Esophagus (tissue), 2 donors: ENCODE results near the gene GLIPR1L2. TPM values are rescaled to one million over a fixed set of nuclear protein-coding genes. Genes with fewer than 3 reads are reported as not detected.

Experiments used
- H3K27ac ChIP-seq, 2 donors: one replicate each; pipeline ENCODE4 v1.5.1; 2013; ENCODE audit warnings: low read depth in 2 of 2, mild to moderate bottlenecking in 2 of 2, inconsistent platforms in 1 of 2, low read length in 1 of 2, moderate library complexity in 1 of 2
- H3K27me3 ChIP-seq, 2 donors: one replicate each; pipeline ENCODE4 v1.6.1; 2013; ENCODE audit warnings: low read length in 2 of 2, control low read depth in 1 of 2, mild to moderate bottlenecking in 1 of 2; ENCODE audit not compliant: insufficient read depth in 2 of 2, control insufficient read depth in 1 of 2
- H3K36me3 ChIP-seq, 2 donors: one replicate each; pipeline ENCODE4 v1.6.1; 2013; ENCODE audit warnings: low read length in 1 of 2; ENCODE audit not compliant: control insufficient read depth in 2 of 2, insufficient read depth in 2 of 2
- H3K4me1 ChIP-seq, 2 donors: one replicate each; pipeline ENCODE4 v1.6.1; 2013; ENCODE audit warnings: low read length in 1 of 2; ENCODE audit not compliant: control insufficient read depth in 2 of 2, insufficient read depth in 2 of 2
- H3K4me3 ChIP-seq, 2 donors: one replicate each; pipeline ENCODE4 v1.5.1; 2013; ENCODE audit warnings: low read length in 2 of 2, mild to moderate bottlenecking in 2 of 2, low read depth in 1 of 2, moderate library complexity in 1 of 2
- H3K9me3 ChIP-seq, 2 donors: one replicate each; pipeline ENCODE4 v1.6.1; 2013; ENCODE audit warnings: mild to moderate bottlenecking in 2 of 2, low read depth in 1 of 2, low read length in 1 of 2, moderate library complexity in 1 of 2; ENCODE audit not compliant: control insufficient read depth in 2 of 2, insufficient read depth in 1 of 2
- WGBS, 2 donors: extraction: QIAGEN DNeasy Blood & Tissue Kit; methylation state at CpG; one replicate each; pipeline ENCODE4 v1.1.7; 2013; 5-methylcytosine and 5-hydroxymethylcytosine counted together
- polyA plus RNA-seq, 2 donors: library from polyadenylated mRNA; stranded (reverse); fragments of 200-250 nt; gene quantifications; one replicate each; pipeline ENCODE4 v1.2.3, GENCODE V29; 2013
- donor health status: healthy with polysubstance abuse.
- donor health status: Bipolar disorder and iron deficiency.

The GLIPR1L2 gene
- polyA plus RNA-seq, 2 donors: 0.14 to 0.22 TPM

DNA sequence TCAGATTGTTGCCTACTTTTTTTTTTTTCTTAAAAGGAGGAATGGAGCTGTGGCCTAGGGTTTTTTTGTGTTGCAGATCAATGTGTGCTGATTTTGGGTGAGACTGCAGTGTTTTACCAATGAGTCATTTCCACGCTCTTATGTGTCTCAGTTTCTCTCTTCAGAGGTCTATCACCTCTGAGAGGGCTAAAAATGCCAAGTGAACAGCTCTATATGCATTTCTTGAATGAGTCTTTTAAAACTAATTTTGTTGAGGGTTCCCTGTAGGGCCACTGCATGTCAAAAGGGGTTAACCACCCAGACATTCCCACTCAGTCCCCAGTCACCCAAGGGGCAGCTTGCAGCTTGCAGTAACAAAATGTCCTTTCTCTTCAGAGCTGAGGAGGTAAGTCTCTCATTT is 24.3 kb upstream of the GLIPR1L2 start:
- H3K4me1 ChIP-seq: no peaks in the 10 kb centered on the region
- no peak overlapping the region for H3K4me3 ChIP-seq
- H3K27ac ChIP-seq: no peak overlapping the region
- no peaks in the 10 kb centered on the region for H3K27me3 ChIP-seq
- no peaks in the 10 kb centered on the region for H3K36me3 ChIP-seq
- no peaks in the 10 kb centered on the region for H3K9me3 ChIP-seq
- 88 to 96% methylated on average over 1 of the region's 1 CpG for WGBS, 2 donors

- Histone ChIP-seq H3K36me3 (no peaks in the 10 kb centered on the region), H3K4me1 (no peaks in the 10 kb centered on the region), H3K27me3 (no peaks in the 10 kb centered on the region), H3K4me3 (no peak overlapping the region), H3K9me3 (no peaks in the 10 kb centered on the region), H3K27ac (no peak overlapping the region)
- 96 to 98% methylated on average over 2 of the region's 2 CpGs for WGBS, 2 donors
Observed at GRCh38 chr12:75374971-75375370, 15.9 kb upstream of the GLIPR1L2 start.

DNA sequence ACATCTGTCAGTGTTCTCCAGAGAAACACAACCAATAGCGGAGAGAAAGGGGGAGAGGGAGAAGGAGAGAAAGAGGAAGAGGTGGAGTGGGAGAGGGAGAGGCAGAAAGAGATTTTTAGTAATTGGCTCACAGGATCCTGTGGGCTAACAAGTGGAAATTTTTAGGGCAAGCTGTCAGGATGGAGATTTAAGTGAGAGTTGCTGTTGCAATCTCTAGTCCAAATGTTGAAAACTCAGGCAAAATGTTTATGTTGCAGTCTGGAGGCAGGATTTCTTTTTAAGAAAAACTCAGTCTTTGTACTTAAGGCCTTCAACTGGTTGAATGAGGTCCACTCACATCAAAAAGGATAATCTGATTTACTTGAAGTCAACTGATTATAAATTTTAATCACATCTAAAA is 12.5 kb upstream of the GLIPR1L2 start:
- no peaks in the 10 kb centered on the region for H3K4me1 ChIP-seq
- no peak overlapping the region for H3K4me3 ChIP-seq
- no peak overlapping the region for H3K27ac ChIP-seq
- H3K27me3 ChIP-seq: no peaks in the 10 kb centered on the region
- no peaks in the 10 kb centered on the region for H3K36me3 ChIP-seq
- 78 to 85% methylated on average over 1 of the region's 1 CpG for WGBS, 2 donors
- H3K9me3 ChIP-seq: no peaks in the 10 kb centered on the region

GRCh38 chr12:75389061-75389460 is 1.8 kb upstream of the GLIPR1L2 start:
- H3K9me3 ChIP-seq: no peaks in the 10 kb centered on the region
- no peaks in the 10 kb centered on the region for H3K36me3 ChIP-seq
- WGBS, 2 donors: 58 to 81% methylated on average over 1 of the region's 1 CpG
- H3K27ac ChIP-seq: peak overlapping the region in 1 of 2 donors; percentile 16
- no peaks in the 10 kb centered on the region for H3K4me1 ChIP-seq
- H3K4me3 ChIP-seq: no peak overlapping the region
- no peaks in the 10 kb centered on the region for H3K27me3 ChIP-seq

- H3K4me1 ChIP-seq: no peaks in the 10 kb centered on the region
- WGBS, 2 donors: 11 to 24% methylated on average over 1 of the region's 1 CpG
- H3K36me3 ChIP-seq: no peaks in the 10 kb centered on the region
- H3K27ac ChIP-seq: peak overlapping the region in 1 of 2 donors; percentile 16
- H3K9me3 ChIP-seq: no peaks in the 10 kb centered on the region
- peak overlapping the region in 1 of 2 donors; percentile 19 for H3K4me3 ChIP-seq
- H3K27me3 ChIP-seq: no peaks in the 10 kb centered on the region
Observed at GRCh38 chr12:75389706-75390105, 1.2 kb upstream of the GLIPR1L2 start.

- Histone ChIP-seq H3K4me3 (peak overlapping the region; percentile 72 to 73), H3K27me3 (no peaks in the 10 kb centered on the region), H3K27ac (peak overlapping the region; percentile 30 to 96), H3K36me3 (no peaks in the 10 kb centered on the region), H3K4me1 (no peaks in the 10 kb centered on the region), H3K9me3 (no peaks in the 10 kb centered on the region)
- 25 to 26% methylated on average over 6 of the region's 6 CpGs for WGBS, 2 donors
Observed at GRCh38 chr12:75390156-75390898, 562 bp upstream of the GLIPR1L2 start.

GRCh38 chr12:75404231-75404630 is 13.3 kb downstream of the GLIPR1L2 start:
- Histone ChIP-seq H3K4me1 (no peaks in the 10 kb centered on the region), H3K36me3 (no peaks in the 10 kb centered on the region), H3K27ac (no peak overlapping the region), H3K27me3 (no peaks in the 10 kb centered on the region), H3K4me3 (no peak overlapping the region), H3K9me3 (no peaks in the 10 kb centered on the region)
- 76 to 85% methylated on average over 1 of the region's 1 CpG for WGBS, 2 donors

- Histone ChIP-seq H3K27me3 (no peaks in the 10 kb centered on the region), H3K36me3 (no peaks in the 10 kb centered on the region), H3K9me3 (no peaks in the 10 kb centered on the region), H3K4me3 (no peak overlapping the region), H3K4me1 (no peaks in the 10 kb centered on the region), H3K27ac (no peak overlapping the region)
Observed at GRCh38 chr12:75407683-75408082, 16.8 kb downstream of the GLIPR1L2 start.

DNA sequence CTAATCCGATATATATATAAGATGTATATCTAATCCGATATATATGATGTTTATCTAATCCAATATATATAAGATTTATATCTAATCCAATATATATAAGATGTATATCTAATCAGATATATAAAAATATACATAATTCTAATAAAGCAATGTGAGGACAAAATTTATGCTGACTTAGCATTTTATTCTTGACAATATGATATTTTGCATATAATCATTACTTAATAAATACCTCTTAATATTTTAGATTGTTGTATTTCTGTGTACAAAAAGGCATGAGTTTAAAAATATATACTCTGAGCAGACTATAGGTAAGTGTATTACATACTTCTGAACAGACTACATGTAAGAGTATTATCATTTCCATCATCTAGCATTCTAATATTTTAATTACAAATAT is 18.9 kb downstream of the GLIPR1L2 start:
- no peaks in the 10 kb centered on the region for H3K27me3 ChIP-seq
- H3K27ac ChIP-seq: no peak overlapping the region
- WGBS, 2 donors: 92% methylated on average over 2 of the region's 2 CpGs
- H3K9me3 ChIP-seq: no peaks in the 10 kb centered on the region
- H3K4me3 ChIP-seq: no peak overlapping the region
- H3K36me3 ChIP-seq: no peaks in the 10 kb centered on the region
- H3K4me1 ChIP-seq: no peaks in the 10 kb centered on the region

GRCh38 chr12:75414671-75415070 is 23.8 kb downstream of the GLIPR1L2 start:
- H3K27ac ChIP-seq: no peak overlapping the region
- H3K4me1 ChIP-seq: no peaks in the 10 kb centered on the region
- no peaks in the 10 kb centered on the region for H3K27me3 ChIP-seq
- 56 to 67% methylated on average over 1 of the region's 1 CpG for WGBS, 2 donors
- no peaks in the 10 kb centered on the region for H3K36me3 ChIP-seq
- no peaks in the 10 kb centered on the region for H3K9me3 ChIP-seq
- H3K4me3 ChIP-seq: no peak overlapping the region
